AG09319 (cell line): ENCODE measurements around the gene PPP3CA.

Source experiments
- DNase-seq: peaks from one replicate; pipeline ENCODE4 v3.0.0-alpha.2; 2010; ENCODE audit warnings: low read depth; ENCODE audit errors: extremely low read depth
- CTCF ChIP-seq: IDR thresholded peaks from 2 replicates; pipeline ENCODE4 v1.5.1; 2011; ENCODE audit warnings: low read depth, mild to moderate bottlenecking, inconsistent platforms, low read length, moderate library complexity

PPP3CA gene

GRCh38 chr4:101122019-101122418, 225.3 kb downstream of the PPP3CA start:
- TF ChIP-seq CTCF = no peak
- no peak for DNase-seq

GRCh38 chr4:101119141-101119540, 228.2 kb downstream of the PPP3CA start:
- DNase-seq = no peak
- TF ChIP-seq CTCF = no peak

- TF ChIP-seq CTCF = no peak
Observed at GRCh38 chr4:101118617-101119016, 228.7 kb downstream of the PPP3CA start.

GRCh38 chr4:101115887-101116286, 231.4 kb downstream of the PPP3CA start:
- no peak for TF ChIP-seq CTCF
- DNase-seq = no peak

More at GRCh38 chr4:101118617-101119016, 228.7 kb downstream of the PPP3CA start:
- DNase-seq = no peak

GRCh38 chr4:101114936-101115372, 232.4 kb downstream of the PPP3CA start:
- DNase-seq = no peak

GRCh38 chr4:101104312-101105052, 242.8 kb downstream of the PPP3CA start:
- no peak for DNase-seq
- no peak for TF ChIP-seq CTCF

More at GRCh38 chr4:101114936-101115372, 232.4 kb downstream of the PPP3CA start:
- TF ChIP-seq CTCF = no peak

- DNase-seq = no peak
- no peak for TF ChIP-seq CTCF
Observed at GRCh38 chr4:101103381-101104142, 243.8 kb downstream of the PPP3CA start.
